ENCODE results near the gene TNNI3K.
A peak's percentile ranks its signal among the peaks of the same experiment; 100 is the strongest.
"Not testable (repeated sequence)": the region's sequence is repeated elsewhere in the genome, so short reads cannot be mapped to it uniquely, and the experiment has no call there.

The TNNI3K gene

GRCh38 chr1:74235153-74235552 lies at the start of gene TNNI3K:
Gene TNNI3K, plus strand, starts transcription at chr1:74235387. Its CDS starts 65 bp downstream, at chr1:74235452.
- no peak for DNase-seq

GRCh38 chr1:74193908-74194307 lies 41.3 kb upstream of the TNNI3K start:
- no peak for DNase-seq

GRCh38 chr1:74195339-74195738 lies 39.8 kb upstream of the TNNI3K start:
- no peak for DNase-seq

- peak; percentile 3 for DNase-seq
These were observed 37.9 kb upstream of the TNNI3K start for GRCh38 chr1:74197255-74197654.

GRCh38 chr1:74197657-74198552 lies 37.3 kb upstream of the TNNI3K start, which contains the start of the genes FPGT and LRRIQ3:
Gene FPGT, plus strand, starts transcription at chr1:74198242. Its CDS starts 37 bp downstream, at chr1:74198279.
Gene LRRIQ3, minus strand, starts transcription at chr1:74198176. Its CDS starts 14,492 bp downstream, at chr1:74183684.
- DNase-seq: peak; percentile 96

GRCh38 chr1:74199504-74199903 lies 35.7 kb upstream of the TNNI3K start:
- no peak for DNase-seq

GRCh38 chr1:74205266-74205665 lies 29.9 kb upstream of the TNNI3K start:
- DNase-seq: no peak

GRCh38 chr1:74215229-74215628 lies 20.0 kb upstream of the TNNI3K start:
- no peak for DNase-seq

- no peak for DNase-seq
These were observed 12.5 kb upstream of the TNNI3K start for GRCh38 chr1:74222701-74223100.

GRCh38 chr1:74223453-74223852 lies 11.7 kb upstream of the TNNI3K start:
- DNase-seq: no peak

GRCh38 chr1:74236440-74236839 lies 1.3 kb downstream of the TNNI3K start:
- DNase-seq: no peak

- DNase-seq: no peak
These were observed 1.8 kb downstream of the TNNI3K start for GRCh38 chr1:74237035-74237434.

GRCh38 chr1:74237787-74238186 lies 2.6 kb downstream of the TNNI3K start:
- DNase-seq: no peak

- no peak for DNase-seq
These were observed 10.1 kb downstream of the TNNI3K start for GRCh38 chr1:74245168-74245772.

GRCh38 chr1:74246315-74246714 lies 11.1 kb downstream of the TNNI3K start:
- DNase-seq: no peak

- DNase-seq: no peak
These were observed 12.8 kb downstream of the TNNI3K start for GRCh38 chr1:74247881-74248528.

- DNase-seq: not testable (repeated sequence)
These were observed 18.1 kb downstream of the TNNI3K start for GRCh38 chr1:74253243-74253824.

- no peak for DNase-seq
These were observed 30.8 kb downstream of the TNNI3K start for GRCh38 chr1:74266001-74266400.

GRCh38 chr1:74271503-74271902 lies 36.3 kb downstream of the TNNI3K start:
- no peak for DNase-seq

- no peak for DNase-seq
These were observed 45.6 kb downstream of the TNNI3K start for GRCh38 chr1:74280642-74281396.

- DNase-seq: no peak
These were observed 51.2 kb downstream of the TNNI3K start for GRCh38 chr1:74286414-74286813.

- no peak for DNase-seq
These were observed 79.3 kb downstream of the TNNI3K start for GRCh38 chr1:74314438-74314837.
